GM12801 (cell line): ENCODE results near the gene CHIC2.

Experiments
- CTCF ChIP-seq: IDR thresholded peaks from one replicate; pipeline ENCODE4 v1.5.1; 2011; ENCODE audit warnings: control low read depth; ENCODE audit not compliant: insufficient read length; ENCODE audit errors: extremely low read depth

Gene CHIC2

GRCh38 chr4:54062392-54062791 is 2.0 kb downstream of the CHIC2 start:
- no peak for TF ChIP-seq CTCF

GRCh38 chr4:54061873-54062272 is 2.5 kb downstream of the CHIC2 start:
- no peak for TF ChIP-seq CTCF

DNA sequence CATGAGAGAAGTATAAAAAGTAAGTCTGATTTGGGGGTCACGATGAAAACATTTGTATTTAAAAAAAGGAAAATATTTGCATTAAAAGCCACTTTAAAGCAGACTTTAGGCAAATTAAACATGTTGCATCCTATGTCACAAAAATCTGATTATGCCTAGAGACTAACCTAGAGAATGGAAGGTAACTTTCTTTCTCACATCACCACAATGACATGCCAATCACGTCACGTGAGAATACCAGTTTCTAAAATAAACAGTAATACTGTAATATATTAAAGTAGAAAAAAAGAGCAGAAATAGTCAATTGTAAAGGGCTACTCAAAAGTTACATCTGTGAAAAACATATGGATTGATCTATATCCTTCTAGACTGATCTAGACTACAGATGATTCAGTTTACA is 3.3 kb downstream of the CHIC2 start:
- TF ChIP-seq CTCF, result no peak

- TF ChIP-seq CTCF, result no peak
Observed at GRCh38 chr4:54060116-54060515, 4.3 kb downstream of the CHIC2 start.

- no peak for TF ChIP-seq CTCF
Observed at GRCh38 chr4:54058171-54058570, 6.2 kb downstream of the CHIC2 start.

DNA sequence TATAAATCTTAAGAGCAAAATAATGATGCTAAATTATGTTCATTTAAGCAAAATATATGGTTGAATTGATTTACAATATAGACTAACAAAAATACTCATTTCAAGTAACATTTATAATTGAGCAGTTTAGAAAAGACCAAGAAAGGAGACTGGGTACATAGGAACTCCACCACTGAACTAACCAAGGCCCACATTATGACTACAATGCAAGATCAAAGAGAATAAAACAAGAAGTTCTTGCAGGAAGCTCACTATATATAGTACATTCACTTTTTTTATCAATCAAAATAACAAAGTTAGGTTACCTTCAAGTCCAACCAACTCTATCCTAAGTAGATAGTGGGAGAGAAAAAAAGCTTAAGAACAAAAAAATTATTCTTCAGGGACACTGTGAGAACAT is 8.0 kb downstream of the CHIC2 start:
- TF ChIP-seq CTCF, result no peak

- no peak for TF ChIP-seq CTCF
Observed at GRCh38 chr4:54055494-54055893, 8.9 kb downstream of the CHIC2 start.

- no peak for TF ChIP-seq CTCF
Observed at GRCh38 chr4:54054501-54054900, 9.9 kb downstream of the CHIC2 start.
